Epidermal melanocyte (primary cell): ENCODE results near the gene FDXR.

Experiments used
- DNase-seq: peaks from one replicate; pipeline ENCODE4 v3.0.0; 2011; ENCODE audit warnings: low spot score; ENCODE audit not compliant: insufficient read length

Gene FDXR

DNA sequence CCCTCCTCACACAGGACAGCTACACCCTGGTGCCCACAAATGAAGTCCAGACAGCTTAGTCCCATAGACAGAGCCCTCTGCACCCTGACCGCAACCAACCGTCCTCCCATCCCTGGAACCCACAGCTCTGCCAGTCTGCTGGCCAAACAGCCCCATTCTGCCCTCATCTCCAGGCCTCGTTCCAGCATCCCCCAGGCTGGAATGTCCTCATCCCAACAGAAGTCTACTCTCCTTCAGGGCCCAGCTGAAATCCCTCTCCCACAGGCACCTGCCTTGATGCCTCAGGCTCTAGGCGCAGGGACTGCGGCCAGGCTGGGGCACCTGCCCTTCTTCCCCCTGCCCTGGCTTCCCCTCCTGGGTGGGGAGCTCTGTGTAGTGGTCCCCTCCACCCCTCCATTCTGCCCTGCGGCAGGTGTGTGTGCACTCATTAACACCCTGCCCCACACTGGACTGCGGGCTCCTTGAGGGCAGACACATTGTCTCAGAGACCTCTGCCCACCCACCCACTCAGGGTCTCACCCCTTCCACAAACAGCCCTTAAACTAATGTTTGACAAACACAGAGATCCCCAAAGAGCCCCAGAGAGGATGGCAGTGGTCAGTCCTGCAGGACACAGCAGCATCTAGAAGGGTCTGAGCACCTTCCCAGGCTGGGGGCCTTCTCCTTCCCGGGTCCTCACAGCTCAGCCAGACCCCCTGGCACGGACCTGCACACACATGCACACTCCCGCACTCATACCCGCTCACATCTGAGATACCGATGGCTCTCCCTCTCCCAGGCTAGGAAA, 13.9 kb downstream of the FDXR start:
- DNase-seq, result no peak

GRCh38 chr17:74857191-74857590, 15.6 kb downstream of the FDXR start:
- DNase-seq, result no peak

DNA sequence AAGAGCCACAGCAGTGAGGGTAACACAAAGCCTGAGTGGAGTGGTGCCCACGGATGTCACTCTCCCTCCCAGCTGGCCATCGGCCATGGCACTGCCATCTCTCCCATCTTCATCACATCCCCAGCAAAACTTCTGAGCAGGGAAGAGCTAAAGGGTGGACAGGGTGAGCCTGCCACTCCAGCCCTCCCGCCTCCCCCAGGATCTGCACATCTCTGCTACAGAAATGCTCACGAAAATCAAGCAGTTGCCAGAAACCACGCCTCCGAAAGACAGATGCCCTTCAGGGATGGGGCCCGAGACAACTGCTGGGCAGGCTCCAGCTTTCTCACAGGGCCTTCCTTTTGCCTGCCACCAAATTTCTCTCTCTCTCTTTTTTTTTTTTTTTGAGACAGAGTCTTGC, 16.7 kb downstream of the FDXR start:
- DNase-seq, result no peak

GRCh38 chr17:74855323-74855722, 17.5 kb downstream of the FDXR start:
- no peak for DNase-seq

DNA sequence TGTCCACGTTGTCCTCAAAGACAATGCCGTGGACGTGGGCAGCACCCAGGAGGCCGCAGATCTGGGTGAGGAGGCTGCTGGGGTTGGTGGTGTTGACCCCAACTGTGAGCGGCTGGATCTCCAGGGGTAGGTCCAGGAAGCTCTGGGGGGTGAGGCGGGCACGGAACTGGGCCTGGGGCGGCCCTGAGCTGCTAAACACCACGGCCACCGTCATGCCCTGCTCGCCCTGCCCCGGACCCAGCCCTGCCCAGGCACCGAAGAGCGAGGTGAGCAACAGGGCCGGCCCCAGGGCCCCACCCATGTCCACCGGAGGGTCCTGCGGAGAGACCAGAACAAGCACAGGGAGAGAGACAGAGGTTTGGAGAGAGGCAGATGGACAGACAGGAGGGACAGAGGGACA, 18.0 kb downstream of the FDXR start:
- DNase-seq, result no peak

GRCh38 chr17:74853669-74854068, 19.1 kb downstream of the FDXR start:
- no peak for DNase-seq

GRCh38 chr17:74853048-74853397, 19.8 kb downstream of the FDXR start:
- no peak for DNase-seq

- no peak for DNase-seq
These were observed 20.4 kb downstream of the FDXR start for GRCh38 chr17:74852237-74853047.

DNA sequence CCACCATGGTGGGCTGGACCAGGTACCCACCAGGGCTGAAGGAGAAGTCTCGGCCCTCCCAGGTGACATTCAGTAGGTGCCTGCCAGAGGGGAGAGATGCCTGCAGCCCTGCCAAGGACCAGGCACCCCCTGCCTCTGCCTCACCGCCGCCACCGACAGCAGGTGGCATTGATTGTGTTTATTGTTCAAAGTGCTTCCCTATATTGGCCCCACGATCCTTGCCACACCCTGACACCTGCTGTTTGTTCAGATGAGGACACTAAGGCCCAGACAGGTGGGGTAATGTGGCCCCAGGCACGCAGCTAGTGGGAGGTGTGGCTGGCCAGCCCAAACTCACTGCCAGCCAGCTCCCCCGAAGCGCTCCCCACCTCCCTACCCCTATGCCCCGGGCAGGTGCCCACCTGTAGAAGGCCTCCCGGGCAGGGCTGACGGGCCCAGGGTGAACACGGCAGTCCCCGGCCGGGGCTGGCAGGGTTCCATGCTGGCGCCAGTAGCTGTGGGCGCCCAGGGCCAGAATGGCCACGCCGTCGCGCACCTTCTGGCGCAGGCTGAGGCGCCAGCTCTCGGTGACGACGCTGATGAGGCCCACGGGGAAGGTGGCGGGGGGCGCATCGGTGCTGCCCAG, 21.1 kb downstream of the FDXR start:
- no peak for DNase-seq

DNA sequence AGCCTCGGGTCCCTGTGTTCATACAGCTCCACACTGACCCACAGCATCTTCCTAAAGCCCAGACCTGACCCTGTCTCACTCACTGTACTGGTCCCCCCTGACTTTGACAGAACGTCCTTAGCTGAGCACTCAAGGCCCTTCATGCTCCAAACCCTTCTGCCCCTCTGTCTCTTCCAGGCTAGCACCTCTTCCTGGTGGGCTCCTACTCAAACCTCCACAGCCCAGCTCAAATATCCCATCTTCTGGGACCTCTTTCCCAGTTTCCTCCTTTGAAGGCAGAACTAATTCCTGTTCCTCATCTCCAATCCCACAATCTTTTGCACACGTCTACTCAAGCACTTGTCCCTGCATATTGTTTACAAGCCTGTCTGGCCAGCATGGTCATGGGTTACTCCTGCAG, 21.9 kb downstream of the FDXR start:
- DNase-seq, result no peak

- DNase-seq, result no peak
These were observed 22.5 kb downstream of the FDXR start for GRCh38 chr17:74850310-74850709.

- no peak for DNase-seq
These were observed 24.0 kb downstream of the FDXR start for GRCh38 chr17:74848656-74849399.

DNA sequence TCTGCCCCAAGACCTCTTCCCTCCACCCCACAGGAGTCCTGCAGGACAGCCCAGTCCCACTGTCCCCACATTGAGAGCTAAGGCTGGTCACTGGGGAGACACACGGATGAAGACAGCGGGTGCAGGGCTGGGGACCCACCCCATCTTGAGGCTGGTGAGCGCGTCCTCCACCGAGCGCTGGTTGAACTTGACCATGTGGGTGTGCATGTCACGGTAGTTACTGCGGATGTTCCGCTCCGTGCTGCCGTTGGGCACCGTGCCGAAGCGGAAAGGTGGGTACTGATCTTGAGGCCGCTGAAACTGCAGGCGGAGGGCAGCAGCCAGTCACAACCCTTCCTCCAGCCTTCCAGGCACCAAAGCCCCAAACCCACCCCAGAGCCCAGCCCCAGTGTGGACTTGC, 26.2 kb downstream of the FDXR start:
- DNase-seq, result no peak

DNA sequence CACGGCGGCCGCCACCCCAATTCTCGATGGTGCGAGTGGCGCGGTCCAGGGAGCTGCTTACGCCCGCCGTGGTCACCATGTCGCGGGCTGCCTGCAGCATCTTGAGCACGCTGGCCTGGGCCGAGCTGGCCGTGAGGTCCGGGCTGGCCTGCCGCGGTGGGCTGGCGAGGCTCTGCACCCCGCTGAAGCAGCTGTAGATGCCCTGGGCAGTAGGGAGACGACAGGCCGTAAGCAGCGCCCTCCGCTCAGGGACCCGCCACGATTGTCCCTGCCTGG, 29.5 kb downstream of the FDXR start:
- no peak for DNase-seq

- DNase-seq, result no peak
These were observed 30.0 kb downstream of the FDXR start for GRCh38 chr17:74842599-74843351.

- no peak for DNase-seq
These were observed 30.6 kb downstream of the FDXR start for GRCh38 chr17:74842146-74842598.

- DNase-seq, result peak; percentile 83
These were observed 31.7 kb downstream of the FDXR start for GRCh38 chr17:74840989-74841666.

DNA sequence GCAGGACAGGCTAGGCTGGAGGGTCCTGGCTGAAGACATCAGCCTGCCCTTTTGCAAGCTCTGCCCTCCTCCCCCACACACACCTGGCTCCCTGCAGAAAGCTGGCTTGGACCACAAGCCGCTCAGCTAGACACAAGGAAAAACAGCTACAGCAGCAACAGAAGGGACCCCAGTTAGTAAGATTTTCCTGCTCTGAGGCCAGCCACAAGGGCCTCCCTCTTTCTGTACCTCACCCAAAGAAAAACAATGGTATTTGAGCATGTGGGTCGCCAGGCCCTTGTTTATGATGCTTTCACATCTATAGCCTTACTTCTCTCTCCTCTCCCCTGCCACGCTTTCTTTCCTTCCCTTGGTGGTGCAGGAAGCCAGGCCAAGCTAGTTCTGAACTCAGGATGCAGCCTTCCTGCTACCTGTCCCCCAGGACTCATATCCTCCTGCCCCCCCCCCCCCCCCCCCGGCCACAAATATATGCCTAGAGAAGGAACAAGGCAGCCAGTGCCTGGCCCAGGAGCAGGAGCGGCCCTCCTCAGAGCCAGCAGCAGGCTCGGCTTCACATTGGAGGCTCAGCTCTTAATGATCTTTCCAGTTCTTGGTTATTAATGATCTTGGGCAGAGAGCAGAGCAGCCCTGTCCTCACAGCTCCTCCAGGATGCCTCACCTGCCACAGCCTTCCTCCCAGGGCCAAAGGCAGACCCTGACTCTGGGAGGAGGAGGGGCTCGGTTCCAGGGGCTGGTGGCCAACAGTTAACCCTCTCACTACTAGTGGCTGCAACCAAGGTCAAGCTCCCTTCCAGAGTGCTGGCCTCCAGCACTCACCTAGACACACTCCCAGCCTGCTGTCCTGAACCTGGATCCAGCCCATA, 32.6 kb downstream of the FDXR start:
- no peak for DNase-seq

DNA sequence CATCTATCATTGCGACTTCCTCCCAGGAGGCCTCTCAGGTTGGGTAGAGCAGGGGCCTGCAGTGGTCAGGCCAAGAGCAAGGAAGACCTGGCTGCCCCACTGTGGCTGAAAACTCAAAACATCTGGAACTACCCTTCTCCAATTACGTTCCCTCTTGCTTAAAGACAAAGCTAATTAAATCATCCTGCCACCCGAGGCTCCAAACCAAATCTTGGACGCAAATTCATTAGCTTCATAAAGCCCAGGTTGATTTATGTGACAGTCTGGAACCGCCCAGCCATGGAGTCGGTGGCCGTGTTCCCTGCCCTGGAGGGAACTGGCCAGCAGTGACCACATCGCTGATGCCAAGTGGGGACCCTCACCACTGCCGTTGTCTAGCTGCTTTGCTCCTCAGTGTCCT, 34.5 kb downstream of the FDXR start:
- DNase-seq, result no peak
